Stimulated activated CD4-positive, alpha-beta T cell treated with anti-CD3 and anti-CD28 coated beads, Interleukin-2, amount 100 ng/mL, for 48 hours (primary cell): ENCODE measurements around the gene KIF4A.
"Not testable (repeated sequence)": the region's sequence is repeated elsewhere in the genome, so short reads cannot be mapped to it uniquely, and the experiment has no call there.

ENCODE experiments used
- DNase-seq, 2 donors: peaks; one replicate each; pipeline ENCODE4 v3.0.0-alpha.2; 2020

Gene KIF4A

DNA sequence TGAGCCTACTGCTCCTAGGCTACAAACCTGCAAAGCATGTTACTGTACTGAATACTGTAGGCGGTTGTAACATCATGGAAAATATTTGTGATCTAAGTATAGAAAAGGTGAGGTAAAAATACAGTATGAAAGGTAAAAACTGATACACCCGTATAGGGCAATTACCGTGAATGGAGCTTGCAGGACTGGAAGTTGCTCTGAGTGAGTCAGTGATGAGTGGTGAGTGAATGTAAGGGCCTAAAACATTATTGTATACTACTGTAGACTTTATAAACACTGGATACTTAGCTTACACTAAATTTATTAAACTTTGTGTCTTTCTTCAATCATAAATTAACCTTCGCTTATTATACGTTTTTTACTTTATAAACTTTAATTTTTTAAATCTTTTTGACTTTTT, 3.7 kb downstream of the KIF4A start:
- DNase-seq: no peak

DNA sequence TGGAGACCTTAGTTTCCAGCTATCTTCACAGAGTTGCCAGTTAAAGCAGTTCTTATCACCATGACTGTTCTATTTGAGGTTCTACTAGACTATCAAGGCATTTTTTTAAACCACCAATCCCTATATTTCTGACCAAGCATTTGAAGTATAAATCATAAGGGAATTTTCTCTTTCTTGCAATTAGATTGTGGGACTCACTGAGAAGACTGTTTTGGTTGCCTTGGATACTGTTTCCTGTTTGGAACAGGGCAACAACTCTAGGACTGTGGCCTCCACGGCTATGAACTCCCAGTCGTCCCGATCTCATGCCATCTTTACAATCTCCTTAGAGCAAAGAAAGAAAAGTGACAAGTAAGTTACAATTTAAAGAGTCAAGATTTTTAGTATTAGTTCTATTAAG, 11.8 kb downstream of the KIF4A start:
- DNase-seq: no peak

DNA sequence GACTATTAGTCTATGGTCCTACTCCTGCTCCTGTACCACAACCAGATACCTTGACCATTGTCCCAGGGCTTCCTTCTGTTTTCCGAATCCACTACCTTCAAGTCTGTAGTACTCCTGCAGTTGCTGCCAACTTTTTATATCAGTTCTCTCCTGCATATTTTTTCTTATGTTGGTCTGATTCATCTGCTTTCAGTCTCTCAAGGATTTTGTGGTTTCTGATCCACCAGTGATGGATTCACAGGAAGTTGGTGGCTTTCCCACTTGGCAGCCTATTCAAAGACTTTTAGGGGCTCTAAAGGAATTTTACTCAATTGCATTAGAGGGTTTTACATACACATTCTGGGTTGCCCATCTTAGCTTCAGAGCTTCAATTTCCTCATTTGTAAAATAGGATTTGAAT, 23.6 kb downstream of the KIF4A start:
- DNase-seq: no peak

DNA sequence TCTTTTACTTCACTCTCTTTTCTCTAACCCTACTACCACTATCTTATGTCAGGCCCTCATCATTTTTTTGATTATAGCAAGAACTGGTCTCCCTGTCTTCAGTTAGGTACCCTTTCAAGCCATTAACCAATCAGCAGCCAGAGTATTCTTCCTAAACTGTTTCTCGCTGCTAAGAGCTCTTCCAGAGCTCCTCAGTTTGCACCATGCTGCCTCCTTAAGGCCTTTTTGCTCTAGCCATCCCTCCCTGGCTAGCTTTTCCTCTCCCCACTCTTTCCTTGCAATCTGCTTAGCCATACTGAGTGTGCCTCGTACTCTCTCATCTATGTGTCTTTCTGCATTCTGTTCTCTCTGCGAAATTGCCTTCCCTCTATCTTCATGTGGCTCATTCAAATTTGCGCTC, 32.9 kb downstream of the KIF4A start:
- no peak for DNase-seq

DNA sequence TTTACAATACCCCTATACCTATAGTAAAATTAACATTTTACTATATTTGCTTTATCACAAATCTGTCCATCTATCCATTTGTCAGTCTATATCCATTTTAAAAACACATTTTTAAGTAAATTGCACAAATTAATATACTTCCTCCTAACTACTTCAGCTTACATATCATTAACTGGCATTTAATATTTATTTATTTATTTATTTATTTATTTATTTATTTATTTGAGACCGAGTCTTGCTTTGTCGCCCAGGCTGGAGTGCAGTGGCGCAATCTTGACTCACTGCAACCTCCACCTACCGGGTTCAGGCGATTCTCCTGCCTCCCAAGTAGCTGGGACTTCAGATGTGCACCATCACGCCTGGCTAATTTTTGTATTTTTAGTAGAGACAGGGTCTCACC, 33.7 kb downstream of the KIF4A start:
- DNase-seq: not testable (repeated sequence)

DNA sequence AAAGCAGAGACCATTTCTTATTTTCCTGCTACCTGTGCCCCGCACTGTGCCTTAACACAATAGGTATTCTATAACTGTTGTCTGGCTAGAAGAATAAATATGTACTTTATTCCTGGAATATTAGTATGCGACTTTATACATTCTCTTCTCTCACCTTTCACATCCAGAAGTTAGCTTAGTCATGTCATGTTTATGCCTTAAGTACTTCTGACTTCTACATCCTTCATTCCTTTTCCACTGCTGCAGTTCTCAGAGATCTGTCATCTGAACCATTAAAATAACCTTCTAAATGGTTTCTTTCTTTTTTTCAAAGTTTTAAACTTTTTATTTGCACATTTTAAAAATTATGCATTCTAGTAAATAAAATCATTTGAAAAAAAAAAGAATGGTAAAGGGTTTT, 34.4 kb downstream of the KIF4A start:
- DNase-seq: no peak

DNA sequence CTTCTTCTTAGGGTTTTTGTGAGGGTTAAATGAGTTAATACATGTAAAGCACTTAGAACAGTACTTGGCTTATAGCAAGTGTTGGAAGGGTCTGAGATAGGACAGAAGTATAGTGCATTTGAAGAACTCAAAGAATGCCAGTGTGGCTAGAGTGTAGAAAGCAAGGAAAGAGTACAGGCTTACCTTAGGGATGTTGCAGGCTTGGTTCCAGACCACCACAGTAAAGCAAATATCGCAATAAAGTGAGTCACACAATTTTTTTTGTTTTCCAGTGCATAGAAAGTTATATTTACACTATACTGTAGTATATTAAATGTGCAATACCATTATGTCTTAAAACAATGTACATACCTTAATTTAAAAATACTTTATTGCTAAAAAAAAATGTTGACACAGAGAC, 41.3 kb downstream of the KIF4A start:
- DNase-seq: no peak

DNA sequence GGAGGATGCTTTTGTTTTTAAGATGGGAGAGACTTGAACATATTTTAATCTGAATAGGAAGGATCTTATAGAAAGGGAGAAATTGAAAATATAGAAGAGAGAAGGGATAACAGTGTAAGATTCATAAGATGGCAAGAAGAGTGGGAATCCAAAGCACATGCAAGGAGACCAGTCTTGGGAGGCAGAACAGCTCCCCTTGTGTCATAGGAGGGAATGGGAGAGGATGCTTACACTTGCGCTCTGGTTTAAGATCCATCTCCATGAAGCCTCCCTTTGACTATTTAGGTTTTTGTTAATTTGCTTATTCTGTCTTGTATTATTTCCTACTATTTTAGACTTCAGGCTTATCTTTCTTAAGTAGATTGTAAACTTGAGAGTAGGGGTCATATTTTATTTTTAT, 42.7 kb downstream of the KIF4A start:
- no peak for DNase-seq

DNA sequence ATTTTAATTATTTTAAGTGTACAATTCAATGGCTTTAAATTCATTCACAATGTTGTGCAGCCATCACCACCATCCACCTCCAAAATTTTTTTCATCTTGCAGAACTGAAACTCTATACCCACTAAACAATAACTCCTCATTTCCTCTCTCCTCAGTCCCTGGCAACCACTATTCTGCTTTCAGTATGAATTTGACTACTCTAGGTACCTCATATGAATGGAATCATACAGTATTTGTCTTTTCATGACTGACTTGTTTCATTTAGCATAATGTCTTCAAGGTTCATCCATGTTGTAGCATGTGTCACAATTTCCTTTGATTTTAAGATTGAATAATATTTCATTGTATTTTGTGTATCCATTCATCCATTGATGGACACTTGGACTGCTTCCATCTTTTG, 46.9 kb downstream of the KIF4A start:
- DNase-seq: no peak

DNA sequence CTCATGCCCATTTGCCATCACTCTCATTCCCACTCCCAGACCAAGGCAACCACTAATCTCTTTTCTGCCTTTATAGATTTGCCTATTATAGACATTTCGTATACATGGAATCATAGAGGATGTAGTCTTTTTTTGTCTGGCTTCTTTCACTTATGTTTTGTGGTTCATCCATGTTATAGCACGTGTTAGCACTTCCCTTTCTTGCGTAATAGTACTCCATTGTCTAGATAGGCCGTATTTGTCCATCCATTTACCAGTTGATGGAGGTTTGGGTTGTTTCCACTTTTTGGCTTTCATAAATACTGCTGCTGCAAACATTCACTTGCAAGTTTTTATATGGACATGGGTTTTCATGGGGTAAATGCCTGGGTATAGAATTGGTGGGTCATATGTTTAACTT, 48.4 kb downstream of the KIF4A start:
- DNase-seq: no peak

DNA sequence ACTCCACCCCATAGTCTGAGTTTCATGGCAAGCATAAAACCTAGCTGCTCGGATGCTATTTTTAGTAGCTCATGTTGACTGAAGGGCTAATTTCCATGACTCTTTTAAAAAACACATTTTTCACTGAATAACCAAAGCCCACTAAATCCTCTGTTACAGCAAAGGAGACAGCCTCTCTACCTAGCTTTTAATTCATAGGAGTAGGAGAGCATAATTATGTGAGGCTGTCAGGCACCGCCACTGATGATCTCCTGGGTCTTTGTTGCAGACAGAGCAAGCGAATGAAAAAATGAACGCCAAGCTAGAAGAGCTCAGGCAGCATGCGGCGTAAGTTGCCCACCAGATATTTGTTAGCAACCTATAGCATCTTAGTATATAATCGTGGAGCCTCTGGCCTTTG, 53.5 kb downstream of the KIF4A start:
- DNase-seq: no peak

DNA sequence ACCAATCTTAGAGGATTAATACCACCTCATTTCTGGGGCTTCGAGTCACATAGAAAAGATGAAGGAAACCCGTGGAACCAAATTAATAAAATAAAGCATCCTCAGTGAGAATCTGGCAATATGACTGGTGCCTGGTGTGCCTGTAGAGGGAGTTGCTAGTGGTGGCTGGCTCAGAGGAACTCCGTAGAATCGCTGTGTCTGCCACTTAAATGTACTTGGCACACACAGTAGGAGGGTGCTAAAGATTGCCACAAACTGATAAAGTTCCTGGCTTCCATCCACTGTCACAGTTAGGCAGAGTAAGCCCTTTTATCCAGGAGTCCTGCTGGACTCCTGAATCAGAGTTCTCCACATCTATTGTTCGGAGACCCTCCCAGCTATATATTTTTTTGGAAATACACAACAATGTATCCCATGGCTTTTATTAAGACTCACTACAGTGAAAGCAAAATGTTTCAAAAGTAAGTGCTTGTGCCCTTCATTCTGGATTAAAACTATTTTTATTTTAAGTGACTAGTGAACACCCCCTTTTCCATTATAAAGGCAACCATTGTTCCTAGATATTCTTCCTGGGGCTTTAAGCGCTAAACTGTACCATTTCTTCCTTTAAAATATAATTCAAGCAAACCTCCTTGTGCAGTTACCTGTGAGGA, 56.6 kb downstream of the KIF4A start:
- DNase-seq: no peak

DNA sequence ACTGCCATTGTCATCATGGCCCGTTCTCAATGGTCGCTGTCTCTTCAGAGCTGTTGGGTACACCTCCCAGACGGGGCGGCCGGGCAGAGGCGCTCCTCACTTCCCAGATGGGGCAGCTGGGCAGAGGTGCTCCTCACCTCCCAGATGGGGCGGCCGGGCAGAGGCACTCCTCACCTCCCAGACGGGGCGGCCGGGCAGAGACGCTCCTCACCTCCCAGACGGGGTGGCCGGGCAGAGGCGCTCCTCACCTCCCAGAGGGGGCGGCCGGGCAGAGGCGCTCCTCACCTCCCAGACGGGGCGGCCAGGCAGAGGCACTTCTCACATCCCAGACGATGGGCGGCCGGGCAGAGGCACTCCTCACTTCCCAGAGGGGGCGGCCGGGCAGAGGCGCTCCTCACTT, 58.9 kb downstream of the KIF4A start:
- DNase-seq: not testable (repeated sequence)

DNA sequence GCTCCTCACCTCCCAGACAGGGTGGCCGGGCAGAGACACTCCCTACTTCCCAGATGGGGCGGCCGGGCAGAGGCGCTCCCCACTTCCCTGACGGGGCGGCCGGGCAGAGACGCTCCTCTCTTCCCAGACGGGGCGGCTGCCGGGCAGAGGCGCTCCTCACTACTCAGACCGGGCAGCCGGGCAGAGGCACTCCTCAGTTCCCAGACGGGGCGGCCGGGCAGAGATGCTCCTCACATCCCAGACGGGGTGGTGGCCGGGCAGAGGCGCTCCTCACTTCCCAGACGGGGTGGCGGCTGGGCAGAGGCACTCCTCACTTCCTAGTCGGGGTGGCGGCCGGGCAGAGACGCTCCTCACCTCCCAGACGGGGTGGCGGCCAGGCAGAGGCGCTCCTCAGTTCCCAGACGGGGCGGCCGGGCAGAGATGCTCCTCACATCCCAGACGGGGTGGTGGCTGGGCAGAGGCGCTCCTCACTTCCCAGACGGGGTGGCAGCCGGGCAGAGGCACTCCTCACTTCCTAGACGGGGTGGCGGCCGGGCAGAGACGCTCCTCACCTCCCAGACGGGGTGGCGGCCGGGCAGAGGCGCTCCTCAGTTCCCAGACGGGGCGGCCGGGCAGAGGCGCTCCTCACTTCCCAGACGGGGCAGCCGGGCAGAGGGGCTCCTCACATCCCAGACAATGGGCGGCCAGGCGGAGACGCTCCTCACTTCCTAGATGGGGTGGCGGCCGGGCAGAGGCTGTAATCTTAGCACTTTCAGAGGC, 59.6 kb downstream of the KIF4A start:
- DNase-seq: not testable (repeated sequence)

DNA sequence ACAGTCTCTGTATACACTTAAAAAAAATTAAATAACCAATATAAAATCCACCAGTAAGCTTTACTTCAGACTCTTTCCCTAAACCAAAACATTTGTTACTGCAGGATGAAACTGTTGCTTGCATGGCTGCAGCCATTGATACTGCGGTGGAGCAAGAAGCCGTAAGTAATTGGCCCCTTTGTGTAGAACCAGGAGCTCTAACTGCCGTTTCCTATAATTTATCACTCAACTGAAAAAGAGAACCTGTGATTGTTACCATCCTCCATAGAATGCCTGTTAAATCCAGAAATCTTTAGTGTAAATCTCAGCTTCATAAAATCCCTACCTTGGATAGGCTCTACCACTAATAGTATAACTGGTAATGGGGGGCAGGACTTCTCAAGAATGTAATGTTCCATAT, 62.6 kb downstream of the KIF4A start:
- no peak for DNase-seq

DNA sequence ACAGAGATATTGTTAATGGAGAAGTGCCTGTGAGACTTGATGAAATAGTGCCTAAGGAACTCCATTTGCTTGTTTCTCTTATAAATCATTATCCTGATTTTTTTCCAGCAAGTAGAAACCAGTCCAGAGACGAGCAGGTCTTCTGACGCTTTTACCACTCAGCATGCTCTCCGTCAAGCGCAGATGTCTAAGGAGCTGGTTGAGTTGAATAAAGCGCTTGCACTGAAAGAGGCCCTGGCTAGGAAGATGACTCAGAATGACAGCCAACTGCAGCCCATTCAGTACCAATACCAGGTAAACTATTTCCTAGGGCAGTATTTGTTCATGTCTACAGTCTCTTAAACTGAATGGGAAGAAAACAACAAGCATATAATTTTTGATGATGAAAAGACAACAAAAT, 63.6 kb downstream of the KIF4A start:
- no peak for DNase-seq

DNA sequence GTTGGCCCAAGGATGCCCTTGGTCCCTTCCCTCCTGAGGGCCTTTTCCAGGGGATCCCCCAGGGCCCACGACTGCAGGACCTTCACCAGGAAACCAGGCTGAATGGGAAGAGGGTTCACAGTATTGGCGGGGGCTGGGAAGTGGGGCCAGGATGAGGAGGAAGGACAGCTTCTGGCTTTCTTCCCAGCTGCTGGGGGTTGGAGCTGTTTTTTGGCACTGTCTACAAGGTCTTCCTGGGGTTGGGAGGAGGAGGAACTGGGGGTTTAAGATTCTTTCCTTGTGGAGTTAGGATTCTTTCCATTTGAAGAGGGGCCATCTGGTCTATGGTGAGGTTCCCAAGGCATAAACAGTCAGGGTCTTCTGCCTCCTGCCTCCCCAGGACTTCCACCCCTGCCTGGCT, 64.8 kb downstream of the KIF4A start:
- DNase-seq: no peak

DNA sequence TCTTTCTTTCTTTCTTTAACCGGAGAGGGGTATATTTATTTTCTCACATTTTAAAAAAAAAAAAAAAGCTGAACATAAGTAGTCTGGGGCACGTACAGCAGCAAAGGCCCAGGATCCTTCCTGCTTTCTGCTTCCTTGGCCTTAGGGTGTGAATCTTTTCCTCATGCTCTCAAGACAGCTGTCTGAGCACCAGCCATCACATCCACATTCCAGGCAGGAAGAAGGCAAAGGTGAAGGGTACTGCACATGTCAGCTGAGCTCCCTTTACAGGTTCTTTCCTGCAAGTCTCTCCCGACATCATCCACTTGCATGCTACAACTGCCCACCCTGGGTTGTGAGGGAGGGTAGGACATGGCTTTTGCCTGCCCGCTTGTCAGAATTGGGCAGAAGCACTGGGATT, 69.6 kb downstream of the KIF4A start:
- DNase-seq: no peak

DNA sequence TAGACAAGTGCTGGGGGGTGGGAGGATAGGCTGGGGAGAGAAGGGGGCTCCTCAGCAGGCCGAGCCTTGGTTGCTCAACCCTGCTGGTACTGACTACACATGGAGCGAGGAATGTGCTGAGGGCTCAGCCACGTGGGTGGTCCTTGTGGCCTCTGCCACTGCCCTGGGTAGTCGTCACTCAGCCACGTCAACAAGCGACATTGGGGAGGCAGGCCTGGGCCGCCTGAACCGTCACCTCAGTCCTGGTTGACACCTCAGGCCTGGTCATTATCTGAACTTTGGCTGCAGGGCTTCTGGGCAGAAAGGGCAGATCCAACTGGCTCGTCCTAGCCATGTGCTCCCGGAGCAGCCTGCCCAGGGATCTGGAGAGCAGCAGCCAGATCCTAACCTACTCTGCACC, 70.5 kb downstream of the KIF4A start:
- DNase-seq: no peak

DNA sequence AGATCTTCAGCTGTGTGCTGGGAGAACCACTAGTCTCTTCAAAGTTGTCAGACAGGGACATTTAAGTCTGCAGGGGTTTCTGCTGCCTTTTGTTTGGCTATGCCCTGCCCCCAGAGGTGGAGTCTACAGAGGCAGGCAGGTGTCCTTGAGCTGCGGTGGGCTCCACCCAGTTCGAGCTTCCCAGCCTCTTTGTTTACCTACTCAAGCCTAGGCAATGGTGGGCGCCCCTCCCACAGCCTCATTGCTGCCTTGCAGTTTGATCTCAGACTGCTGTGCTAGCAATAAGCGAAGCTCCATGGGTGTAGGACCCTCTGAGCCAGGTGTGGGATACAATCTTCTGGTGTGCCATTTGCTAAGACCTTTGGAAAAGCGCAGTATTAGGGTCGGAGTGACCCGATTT, 78.8 kb downstream of the KIF4A start:
- DNase-seq: not testable (repeated sequence)

DNA sequence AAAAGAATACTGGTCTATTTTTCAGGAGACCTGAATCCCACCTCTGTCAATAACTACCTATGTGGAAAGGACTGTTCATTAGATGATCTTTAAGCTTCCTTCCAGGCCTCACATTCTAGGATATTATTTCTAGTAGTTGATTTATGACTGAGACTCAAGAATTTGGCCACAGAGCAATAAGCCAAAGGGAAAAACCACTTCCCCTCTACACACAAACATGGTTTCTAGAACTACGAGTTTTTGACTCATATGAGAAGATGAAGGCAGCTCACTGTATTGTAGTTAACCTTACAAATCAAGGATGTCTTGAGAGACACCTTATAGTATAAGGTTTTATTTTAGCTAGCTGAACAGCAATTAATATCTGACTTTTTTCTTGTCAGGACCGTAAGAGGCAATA, 96.3 kb downstream of the KIF4A start:
- DNase-seq: no peak

DNA sequence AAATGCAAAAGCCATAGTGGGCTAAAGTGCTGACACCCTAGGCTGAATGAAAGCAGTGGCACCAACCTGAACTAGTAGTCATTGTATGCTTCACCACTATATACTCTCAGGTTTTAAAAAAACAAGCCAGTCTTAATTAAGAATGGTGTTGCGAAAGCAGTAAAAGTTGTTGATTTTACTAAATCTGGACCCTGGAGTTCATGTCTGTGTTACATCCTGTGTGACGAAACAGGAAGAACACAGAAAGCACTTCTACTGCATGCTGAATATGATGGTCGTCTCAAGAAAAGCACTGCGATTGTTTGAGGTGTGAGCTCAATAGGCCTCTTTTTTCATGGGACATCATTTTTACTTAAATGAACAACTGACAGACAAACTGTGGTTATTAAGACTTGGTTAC, 109.0 kb downstream of the KIF4A start:
- no peak for DNase-seq

DNA sequence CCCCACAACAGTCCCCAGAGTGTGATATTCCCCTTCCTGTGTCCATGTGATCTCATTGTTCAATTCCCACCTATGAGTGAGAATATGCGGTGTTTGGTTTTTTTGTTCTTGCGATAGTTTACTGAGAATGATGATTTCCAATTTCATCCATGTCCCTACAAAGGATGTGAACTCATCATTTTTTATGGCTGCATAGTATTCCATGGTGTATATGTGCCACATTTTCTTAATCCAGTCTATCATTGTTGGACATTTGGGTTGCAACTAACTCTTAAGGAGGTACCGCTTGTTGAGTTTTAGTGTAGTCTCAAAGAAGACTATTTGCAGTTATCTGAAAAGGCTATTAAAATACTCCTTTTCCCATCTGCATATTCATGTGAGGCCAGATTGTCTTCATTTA, 110.3 kb downstream of the KIF4A start:
- not testable (repeated sequence) for DNase-seq

DNA sequence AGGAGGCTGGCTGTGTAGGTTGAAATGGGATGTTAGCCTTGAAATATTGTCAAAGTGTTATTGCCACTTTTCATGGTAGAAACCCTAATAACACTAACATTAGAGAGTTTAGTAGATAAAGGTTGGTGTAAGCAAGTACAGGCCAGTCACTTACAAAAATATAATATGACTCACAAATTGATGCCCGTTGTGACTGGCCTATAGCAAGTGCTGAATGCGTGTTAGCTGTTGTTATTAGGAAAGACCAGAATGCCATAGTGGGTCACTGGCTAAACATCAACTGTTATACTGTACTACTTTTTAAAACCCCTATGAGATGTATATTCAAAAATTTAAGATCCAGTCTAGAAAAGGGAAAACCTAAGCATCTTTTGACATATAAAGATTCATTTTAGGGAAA, 112.8 kb downstream of the KIF4A start:
- no peak for DNase-seq

DNA sequence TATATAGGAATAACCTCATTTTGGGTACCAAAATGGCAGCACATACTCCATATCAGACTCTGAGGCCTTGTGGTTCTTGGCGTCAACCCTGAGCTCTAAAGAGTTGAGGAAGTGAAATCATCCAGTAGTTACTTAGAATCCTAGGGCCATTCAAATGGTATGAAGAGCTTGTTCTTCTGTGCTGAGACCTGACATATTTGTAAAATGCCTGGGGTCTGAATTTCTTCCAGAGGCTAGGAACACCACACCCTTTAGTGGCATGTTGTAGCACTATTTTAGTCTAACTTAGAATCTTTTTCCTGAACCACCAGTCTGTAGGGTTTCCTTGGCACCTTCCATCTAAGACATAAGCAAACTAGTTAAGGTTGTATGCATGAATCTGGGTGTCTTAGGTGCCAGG, 115.1 kb downstream of the KIF4A start:
- DNase-seq: no peak
